Activated CD4-positive, alpha-beta memory T cell treated with anti-CD3 and anti-CD28 coated beads for 36 hours (primary cell): ENCODE data around the gene PRMT9. TPM values are rescaled to one million over a fixed set of nuclear protein-coding genes. Genes with fewer than 3 reads are reported as not detected.

Source experiments
- CTCF ChIA-PET: fragments of 350-600 bp; sonication (Branson Sonifier 250); formaldehyde crosslinking; loops from one replicate; lab custom pipeline; 2021; ENCODE audit warnings: antibody characterized with exemption, inconsistent platforms; lab: Charles Lee
- POLR2A ChIA-PET: fragments of 350-600 bp; sonication (Branson Sonifier 250); formaldehyde crosslinking; loops from one replicate; lab custom pipeline; 2021; ENCODE audit warnings: antibody characterized with exemption; lab: Charles Lee
- DNase-seq: peaks from one replicate; pipeline ENCODE4 v3.0.0-alpha.2; 2020
- H3K27ac Mint-ChIP-seq: one replicate; pipeline ENCODE4 v1.8.0; 2021; ENCODE audit warnings: mixed read lengths
- H3K27me3 Mint-ChIP-seq: one replicate; pipeline ENCODE4 v1.8.0; 2021; ENCODE audit warnings: mixed read lengths
- H3K36me3 Mint-ChIP-seq: one replicate; pipeline ENCODE4 v1.8.0; 2021; ENCODE audit warnings: mixed read lengths
- H3K4me1 Mint-ChIP-seq: one replicate; pipeline ENCODE4 v1.8.0; 2021; ENCODE audit warnings: low read depth, mixed read lengths
- H3K4me3 Mint-ChIP-seq: one replicate; pipeline ENCODE4 v1.8.0; 2021; ENCODE audit warnings: mild to moderate bottlenecking, mixed read lengths
- H3K9me3 Mint-ChIP-seq: one replicate; pipeline ENCODE4 v1.8.0; 2021; ENCODE audit warnings: mixed read lengths
- intact Hi-C: fragments of 100-400 bp; cut with micrococcal nuclease; formaldehyde crosslinking; loops from one replicate; pipeline ENCODE4 v1.15.1; 2023
- total RNA-seq, 2 experiments: library from RNA; stranded (reverse); gene quantifications; one replicate each; pipeline ENCODE4 v1.2.3, GENCODE V29; 2021

The PRMT9 gene
- total RNA-seq, 2 experiments from 2014 or later: 7.9 to 8.3 TPM

GRCh38 chr4:147617173-147617840 is 66.7 kb downstream of the PRMT9 start, which contains the start of gene TMEM184C:
TMEM184C (plus strand) TSS chr4:147617397; CDS start chr4:147617957, 560 bp downstream.
- H3K9me3 Mint-ChIP-seq: no peaks in the 10 kb centered on the region
- H3K4me3 Mint-ChIP-seq: peak within 1 kb of the TSS; percentile 100
- no peaks in the 10 kb centered on the region for H3K27me3 Mint-ChIP-seq
- ChIA-PET POLR2A (interaction anchor here (1.0 to 2.1 kb wide), 7 partner anchors 17 to 826 kb away, joined by 3 to 12 read pairs (median 5); partner anchors contain the start of genes ARHGAP10 and PRMT9), CTCF (interaction anchor here (0.5 to 2.8 kb wide), 16 partner anchors 9 to 463 kb away, joined by 3 to 40 read pairs (median 4); partner anchors contain the start of genes ARHGAP10 and PRMT9)
- peaks cover 25% of the 10 kb centered on the region for H3K4me1 Mint-ChIP-seq
- peak; percentile 99 for DNase-seq
- peak within 1 kb of the TSS; percentile 98 for H3K27ac Mint-ChIP-seq
- intact Hi-C loops: loop anchor here (1.0 to 2.0 kb wide), 4 partner anchors 67 to 825 kb away; partner anchors contain the start of genes ARHGAP10, NR3C2 and PRMT9
- H3K36me3 Mint-ChIP-seq: peaks cover 13% of the 10 kb centered on the region

GRCh38 chr4:147616849-147617172 is 67.2 kb downstream of the PRMT9 start:
- peak overlapping the region; percentile 98 for H3K27ac Mint-ChIP-seq

GRCh38 chr4:147610686-147611085 is 73.3 kb downstream of the PRMT9 start:
- Mint-ChIP-seq H3K9me3 (no peaks in the 10 kb centered on the region), H3K36me3 (no peaks in the 10 kb centered on the region), H3K27me3 (peaks cover 4% of the 10 kb centered on the region), H3K4me3 (no peak overlapping the region), H3K4me1 (peaks cover 2% of the 10 kb centered on the region), H3K27ac (no peak overlapping the region)
- intact Hi-C loops: no loop called here
- ChIA-PET CTCF (no interaction called here), POLR2A (no interaction called here)
- DNase-seq: no peak

More at GRCh38 chr4:147616849-147617172, 67.2 kb downstream of the PRMT9 start:
- Mint-ChIP-seq H3K27me3 (no peaks in the 10 kb centered on the region), H3K36me3 (peaks cover 13% of the 10 kb centered on the region), H3K9me3 (no peaks in the 10 kb centered on the region), H3K4me3 (peak overlapping the region; percentile 100), H3K4me1 (peaks cover 25% of the 10 kb centered on the region)
- intact Hi-C loops: loop anchor here (1.0 to 2.0 kb wide), 4 partner anchors 67 to 825 kb away; partner anchors contain the start of genes ARHGAP10, NR3C2 and PRMT9
- no peak for DNase-seq
- ChIA-PET CTCF (interaction anchor here (0.5 to 2.8 kb wide), 15 partner anchors 10 to 462 kb away, joined by 3 to 40 read pairs (median 4); partner anchors contain the start of genes ARHGAP10 and PRMT9), POLR2A (interaction anchor here (1.0 to 2.1 kb wide), 6 partner anchors 17 to 826 kb away, joined by 4 to 12 read pairs (median 5); partner anchors contain the start of genes ARHGAP10 and PRMT9)

GRCh38 chr4:147607471-147607870 is 76.5 kb downstream of the PRMT9 start:
- peaks cover 4% of the 10 kb centered on the region for H3K27me3 Mint-ChIP-seq
- no peak overlapping the region for H3K27ac Mint-ChIP-seq
- no peaks in the 10 kb centered on the region for H3K9me3 Mint-ChIP-seq
- H3K4me1 Mint-ChIP-seq: no peaks in the 10 kb centered on the region
- no peaks in the 10 kb centered on the region for H3K36me3 Mint-ChIP-seq
- no peak overlapping the region for H3K4me3 Mint-ChIP-seq
- no peak for DNase-seq
- POLR2A ChIA-PET: no interaction called here
- intact Hi-C loops: no loop called here
- CTCF ChIA-PET: interaction anchor here (2.3 kb wide), 1 partner anchor 259 kb away, joined by 6 read pairs; no protein-coding TSS in a partner anchor

GRCh38 chr4:147605499-147605898 is 78.5 kb downstream of the PRMT9 start:
- ChIA-PET CTCF (interaction anchor here (1.9 kb wide), 1 partner anchor 16 kb away, joined by 4 read pairs; no protein-coding TSS in a partner anchor), POLR2A (no interaction called here)
- Mint-ChIP-seq H3K9me3 (no peaks in the 10 kb centered on the region), H3K4me1 (no peaks in the 10 kb centered on the region), H3K27me3 (peaks cover 4% of the 10 kb centered on the region), H3K27ac (no peak overlapping the region), H3K36me3 (no peaks in the 10 kb centered on the region), H3K4me3 (no peak overlapping the region)
- no peak for DNase-seq
- intact Hi-C loops: no loop called here

GRCh38 chr4:147599769-147600168 is 84.2 kb downstream of the PRMT9 start:
- ChIA-PET POLR2A (no interaction called here), CTCF (interaction anchor here (1.0 to 6.3 kb wide), 3 partner anchors 14 to 266 kb away, joined by 3 to 34 read pairs (median 3); no protein-coding TSS in a partner anchor)
- H3K36me3 Mint-ChIP-seq: no peaks in the 10 kb centered on the region
- H3K9me3 Mint-ChIP-seq: no peaks in the 10 kb centered on the region
- no peaks in the 10 kb centered on the region for H3K4me1 Mint-ChIP-seq
- DNase-seq: no peak
- H3K27me3 Mint-ChIP-seq: no peaks in the 10 kb centered on the region
- intact Hi-C loops: no loop called here
- no peak overlapping the region for H3K27ac Mint-ChIP-seq
- no peak overlapping the region for H3K4me3 Mint-ChIP-seq

- DNase-seq: no peak
- POLR2A ChIA-PET: no interaction called here
- H3K36me3 Mint-ChIP-seq: no peaks in the 10 kb centered on the region
- H3K27ac Mint-ChIP-seq: no peak overlapping the region
- peaks cover 2% of the 10 kb centered on the region for H3K4me1 Mint-ChIP-seq
- H3K4me3 Mint-ChIP-seq: no peak overlapping the region
- CTCF ChIA-PET: interaction anchor here (1.0 to 6.3 kb wide), 3 partner anchors 14 to 267 kb away, joined by 3 to 34 read pairs (median 3); no protein-coding TSS in a partner anchor
- intact Hi-C loops: no loop called here
- H3K9me3 Mint-ChIP-seq: no peaks in the 10 kb centered on the region
- H3K27me3 Mint-ChIP-seq: no peaks in the 10 kb centered on the region
These were observed 84.8 kb downstream of the PRMT9 start for GRCh38 chr4:147599206-147599605.

- Mint-ChIP-seq H3K36me3 (no peaks in the 10 kb centered on the region), H3K4me3 (no peak overlapping the region), H3K4me1 (peaks cover 2% of the 10 kb centered on the region), H3K27me3 (no peaks in the 10 kb centered on the region), H3K9me3 (no peaks in the 10 kb centered on the region), H3K27ac (no peak overlapping the region)
- ChIA-PET CTCF (interaction anchor here (0.6 to 6.3 kb wide), 5 partner anchors 8 to 272 kb away, joined by 3 to 34 read pairs (median 3); partner anchors contain the start of gene TMEM184C), POLR2A (no interaction called here)
- no peak for DNase-seq
- intact Hi-C loops: no loop called here
These were observed 86.4 kb downstream of the PRMT9 start for GRCh38 chr4:147597561-147597960.

GRCh38 chr4:147596981-147597380 is 87.0 kb downstream of the PRMT9 start:
- Mint-ChIP-seq H3K27ac (no peak overlapping the region), H3K4me1 (peaks cover 2% of the 10 kb centered on the region), H3K27me3 (no peaks in the 10 kb centered on the region), H3K4me3 (no peak overlapping the region), H3K9me3 (no peaks in the 10 kb centered on the region), H3K36me3 (no peaks in the 10 kb centered on the region)
- no peak for DNase-seq
- intact Hi-C loops: loop anchor here (1.0 kb wide), 1 partner anchor 269 kb away; no protein-coding TSS in a partner anchor
- POLR2A ChIA-PET: no interaction called here
- CTCF ChIA-PET: interaction anchor here (1.4 to 6.3 kb wide), 3 partner anchors 20 to 273 kb away, joined by 3 to 34 read pairs (median 4); partner anchors contain the start of gene TMEM184C

GRCh38 chr4:147596377-147596776 is 87.6 kb downstream of the PRMT9 start:
- Mint-ChIP-seq H3K9me3 (no peaks in the 10 kb centered on the region), H3K27ac (no peak overlapping the region), H3K4me3 (no peak overlapping the region), H3K4me1 (peaks cover 2% of the 10 kb centered on the region), H3K36me3 (no peaks in the 10 kb centered on the region), H3K27me3 (no peaks in the 10 kb centered on the region)
- DNase-seq: no peak
- intact Hi-C loops: loop anchor here (1.0 kb wide), 1 partner anchor 270 kb away; no protein-coding TSS in a partner anchor
- ChIA-PET POLR2A (no interaction called here), CTCF (interaction anchor here (1.7 to 6.3 kb wide), 2 partner anchors 20 to 270 kb away, joined by 4 to 34 read pairs; partner anchors contain the start of gene TMEM184C)

- no peaks in the 10 kb centered on the region for H3K9me3 Mint-ChIP-seq
- DNase-seq: no peak
- no peak overlapping the region for H3K4me3 Mint-ChIP-seq
- peaks cover 2% of the 10 kb centered on the region for H3K4me1 Mint-ChIP-seq
- no peaks in the 10 kb centered on the region for H3K27me3 Mint-ChIP-seq
- H3K36me3 Mint-ChIP-seq: no peaks in the 10 kb centered on the region
- intact Hi-C loops: loop anchor here (5.0 kb wide), 2 partner anchors 577 to 1252 kb away; no protein-coding TSS in a partner anchor
- ChIA-PET CTCF (interaction anchor here (0.8 to 6.3 kb wide), 4 partner anchors 76 to 272 kb away, joined by 3 to 34 read pairs (median 5); no protein-coding TSS in a partner anchor), POLR2A (no interaction called here)
- no peak overlapping the region for H3K27ac Mint-ChIP-seq
These were observed 89.4 kb downstream of the PRMT9 start for GRCh38 chr4:147594578-147594977.
